ENCODE results near the gene BPIFB4.

DNA sequence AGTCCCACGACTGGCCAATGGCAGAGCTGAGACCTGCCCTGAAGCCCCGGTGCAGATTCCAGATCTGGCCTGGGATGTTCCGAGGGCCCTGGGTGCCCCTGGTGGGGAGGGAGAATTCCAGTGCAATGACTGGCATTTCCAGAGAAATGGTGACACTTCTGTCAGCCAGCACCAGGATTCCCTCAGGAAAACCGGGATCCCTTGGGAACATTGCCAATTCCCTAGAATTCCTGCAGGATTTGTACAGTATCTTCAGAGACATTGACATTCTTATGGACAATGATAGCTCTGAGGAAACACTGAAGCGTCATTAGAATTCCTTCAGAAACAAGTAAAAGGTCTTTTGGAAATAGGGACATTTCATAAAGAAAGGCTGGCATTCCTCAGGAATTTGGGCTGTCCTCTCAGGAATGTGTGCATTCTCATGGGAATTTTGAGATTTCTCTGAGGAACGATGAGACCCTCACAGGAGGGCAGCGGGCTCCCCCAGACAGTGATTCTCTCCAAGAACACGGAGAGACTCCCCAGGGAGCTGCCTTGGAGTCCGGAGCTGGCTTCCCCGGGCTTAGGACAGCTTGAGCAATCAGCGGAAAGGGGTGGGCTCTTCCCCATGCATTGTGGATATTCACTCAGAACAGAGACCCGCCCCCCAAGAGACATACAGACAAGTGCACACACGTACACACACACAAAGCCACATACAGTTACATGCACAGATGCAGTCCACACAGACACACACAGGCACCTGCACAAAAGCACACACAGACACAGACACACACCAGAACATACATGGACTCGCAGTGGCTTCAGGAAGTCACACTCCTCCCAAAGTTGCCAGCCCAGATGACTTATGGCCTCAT is 53.3 kb downstream of the BPIFB4 start:
- TF ChIP-seq, protein P1, sequence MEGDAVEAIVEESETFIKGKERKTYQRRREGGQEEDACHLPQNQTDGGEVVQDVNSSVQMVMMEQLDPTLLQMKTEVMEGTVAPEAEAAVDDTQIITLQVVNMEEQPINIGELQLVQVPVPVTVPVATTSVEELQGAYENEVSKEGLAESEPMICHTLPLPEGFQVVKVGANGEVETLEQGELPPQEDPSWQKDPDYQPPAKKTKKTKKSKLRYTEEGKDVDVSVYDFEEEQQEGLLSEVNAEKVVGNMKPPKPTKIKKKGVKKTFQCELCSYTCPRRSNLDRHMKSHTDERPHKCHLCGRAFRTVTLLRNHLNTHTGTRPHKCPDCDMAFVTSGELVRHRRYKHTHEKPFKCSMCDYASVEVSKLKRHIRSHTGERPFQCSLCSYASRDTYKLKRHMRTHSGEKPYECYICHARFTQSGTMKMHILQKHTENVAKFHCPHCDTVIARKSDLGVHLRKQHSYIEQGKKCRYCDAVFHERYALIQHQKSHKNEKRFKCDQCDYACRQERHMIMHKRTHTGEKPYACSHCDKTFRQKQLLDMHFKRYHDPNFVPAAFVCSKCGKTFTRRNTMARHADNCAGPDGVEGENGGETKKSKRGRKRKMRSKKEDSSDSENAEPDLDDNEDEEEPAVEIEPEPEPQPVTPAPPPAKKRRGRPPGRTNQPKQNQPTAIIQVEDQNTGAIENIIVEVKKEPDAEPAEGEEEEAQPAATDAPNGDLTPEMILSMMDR (IDR thresholded peaks at IDR 0.05), result no peak
- no peak for TF ChIP-seq POLR2AphosphoS5 (IDR thresholded peaks at IDR 0.05; ENCODE audit: low read depth, low read length)
